Cortex of kidney (tissue), 1 donor: ENCODE results near the gene TFEB.

Experiments used
- DNase-seq: peaks from one replicate; lab custom pipeline; 2025; lab: John Stamatoyannopoulos, UW

Gene TFEB

DNA sequence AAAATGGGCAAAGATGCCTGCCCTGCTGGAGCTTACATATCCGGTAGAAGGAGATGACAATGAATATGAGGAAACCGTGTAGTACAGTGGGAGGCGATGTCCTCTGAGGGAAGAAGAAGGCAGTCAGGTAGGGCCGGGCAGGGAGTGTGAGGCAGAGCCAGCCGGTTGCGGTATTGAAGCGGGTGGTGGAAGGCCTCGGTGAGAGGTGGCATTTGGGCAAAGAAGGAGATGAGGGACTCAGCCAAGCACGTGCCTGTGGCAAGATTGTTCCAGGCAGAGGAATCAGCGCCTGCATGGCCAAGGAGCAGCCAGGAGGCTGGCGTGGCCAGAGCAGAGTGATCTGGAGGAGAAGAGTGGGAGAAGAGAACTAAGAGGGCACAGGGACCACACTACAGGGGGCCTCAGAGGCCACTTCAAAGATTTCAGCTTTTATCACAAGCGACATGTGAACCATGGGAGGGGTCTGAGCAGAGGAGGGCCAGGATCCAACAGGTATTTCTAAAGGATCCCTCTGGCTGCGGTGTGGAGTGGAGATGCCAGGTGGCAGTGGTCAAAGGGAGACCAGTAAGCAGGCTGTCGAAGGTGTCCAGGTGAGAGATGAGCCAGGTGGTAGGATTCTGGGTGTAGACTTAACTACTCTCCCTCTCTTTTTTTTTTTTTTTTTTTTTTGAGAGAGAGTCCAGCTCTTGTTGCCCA lies 83.3 kb downstream of the TFEB start:
- DNase-seq, result no peak

GRCh38 chr6:41651246-41651961 lies 84.0 kb downstream of the TFEB start:
- DNase-seq, result no peak

GRCh38 chr6:41650120-41650519 lies 85.3 kb downstream of the TFEB start:
- DNase-seq, result no peak

GRCh38 chr6:41649596-41649995 lies 85.8 kb downstream of the TFEB start:
- DNase-seq, result no peak

DNA sequence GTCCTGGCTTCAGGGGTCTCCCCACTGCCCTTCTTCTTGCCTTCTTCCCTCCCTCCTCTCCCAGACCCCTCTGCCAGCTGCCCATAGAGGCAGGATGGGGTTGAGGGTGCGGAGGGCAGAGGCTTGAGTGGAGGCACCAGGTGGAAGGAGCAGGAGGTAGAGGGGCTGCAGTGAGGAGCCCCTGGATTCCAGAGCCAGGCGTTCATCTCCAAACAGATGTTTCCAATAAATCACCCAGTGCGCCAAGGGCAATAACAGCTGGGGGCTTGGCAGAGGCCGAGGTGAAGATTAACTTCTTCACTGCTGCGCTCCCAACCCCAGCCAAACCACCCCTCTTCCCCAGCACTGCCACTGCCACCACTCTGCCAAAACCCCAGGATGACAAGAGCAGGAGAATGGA lies 86.5 kb downstream of the TFEB start:
- no peak for DNase-seq

DNA sequence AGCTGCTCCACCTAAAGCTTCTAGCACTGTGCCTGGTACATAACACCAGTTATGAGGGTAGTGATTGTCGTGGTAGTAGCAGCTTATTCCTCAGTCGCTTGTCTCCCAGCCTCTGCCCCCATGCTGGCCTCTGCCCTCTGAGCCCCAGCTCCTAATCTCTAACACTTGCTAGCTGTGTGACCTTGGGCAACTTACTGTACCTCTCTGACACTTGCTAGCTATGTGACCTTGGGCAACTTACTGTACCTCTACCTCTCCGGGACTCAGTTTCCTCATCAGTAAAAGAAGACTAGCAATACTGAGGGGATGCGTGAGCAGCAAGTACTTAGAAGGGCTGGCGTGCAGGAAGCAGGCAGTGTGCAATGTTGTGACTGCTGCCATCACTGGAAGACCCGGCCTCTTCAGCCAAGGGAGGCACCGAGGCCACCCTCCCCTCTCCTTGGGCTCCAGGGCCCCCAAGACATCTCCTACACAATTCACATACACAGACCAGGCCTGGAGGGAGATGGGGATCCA lies 87.3 kb downstream of the TFEB start:
- DNase-seq, result no peak

- no peak for DNase-seq
These were observed 88.3 kb downstream of the TFEB start for GRCh38 chr6:41647061-41647511.

GRCh38 chr6:41646026-41646795 lies 89.2 kb downstream of the TFEB start:
- no peak for DNase-seq

- no peak for DNase-seq
These were observed 90.3 kb downstream of the TFEB start for GRCh38 chr6:41645007-41645618.

- DNase-seq, result no peak
These were observed 91.0 kb downstream of the TFEB start for GRCh38 chr6:41644297-41644879.

DNA sequence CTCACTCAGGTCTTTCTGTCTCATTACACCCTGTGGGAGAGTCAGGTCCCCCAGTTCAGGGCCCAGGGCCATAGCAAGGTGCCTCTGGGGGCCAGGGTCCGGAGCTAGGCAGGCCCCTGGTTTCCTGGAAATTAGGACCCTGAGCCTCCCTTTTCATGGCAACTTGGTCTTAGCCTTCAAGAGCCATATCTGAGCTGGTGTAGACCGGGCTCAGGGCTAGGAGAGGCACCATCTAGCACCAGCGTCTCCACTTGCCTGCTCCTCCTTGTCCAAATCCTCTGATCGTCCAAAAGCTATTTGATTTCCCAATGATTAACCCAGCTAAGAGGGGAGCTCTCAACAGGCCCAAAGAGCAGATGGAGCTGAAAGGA lies 91.5 kb downstream of the TFEB start:
- DNase-seq, result no peak

DNA sequence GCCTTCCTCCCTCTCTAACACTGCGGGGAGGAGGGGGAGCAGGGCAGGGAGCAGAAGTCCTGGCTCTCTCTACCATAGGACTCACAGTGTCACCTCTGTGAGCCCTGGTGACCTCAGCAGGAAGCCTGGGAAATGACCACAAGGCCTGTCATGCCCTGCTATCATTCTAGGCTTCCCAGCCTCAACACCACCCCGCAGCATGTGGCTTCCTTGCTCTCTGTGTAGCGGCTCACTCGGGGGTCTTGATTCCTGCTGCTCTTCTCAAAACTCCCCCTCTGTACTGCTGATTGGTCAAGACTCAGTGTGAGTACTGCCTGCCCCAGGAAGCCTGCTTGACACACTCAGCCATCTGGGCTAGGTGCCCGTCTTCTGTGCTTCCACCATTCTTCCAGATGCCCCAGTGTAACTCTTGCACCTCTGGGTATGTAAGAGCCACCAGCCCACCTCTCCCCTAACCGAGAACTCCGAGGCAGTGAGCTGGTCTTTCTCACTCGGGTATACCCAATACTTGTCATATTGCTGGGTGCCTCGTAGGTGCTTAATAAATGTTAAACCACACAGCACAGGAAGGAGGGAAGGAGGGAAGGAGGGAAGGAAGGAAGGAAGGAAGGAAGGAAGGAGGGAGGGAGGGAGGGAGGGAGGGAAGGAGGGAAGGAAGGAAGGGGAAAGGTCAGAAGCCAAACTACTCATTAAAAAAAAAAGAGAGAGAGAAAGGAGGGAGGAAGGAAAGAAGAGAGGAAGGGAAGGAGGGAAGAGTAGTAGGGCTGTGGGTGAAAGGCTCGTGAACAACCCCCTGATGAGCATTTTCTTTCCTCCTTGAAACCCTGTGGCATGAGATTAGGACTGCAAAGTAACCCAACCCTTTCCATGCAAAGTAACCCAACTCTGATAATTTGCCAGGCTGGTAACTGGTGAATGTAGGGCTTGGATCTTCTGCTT lies 92.2 kb downstream of the TFEB start:
- DNase-seq, result no peak

GRCh38 chr6:41642090-41642959 lies 93.1 kb downstream of the TFEB start:
- DNase-seq, result no peak

GRCh38 chr6:41641352-41641925 lies 94.0 kb downstream of the TFEB start:
- no peak for DNase-seq

GRCh38 chr6:41640426-41640825 lies 95.0 kb downstream of the TFEB start:
- no peak for DNase-seq

DNA sequence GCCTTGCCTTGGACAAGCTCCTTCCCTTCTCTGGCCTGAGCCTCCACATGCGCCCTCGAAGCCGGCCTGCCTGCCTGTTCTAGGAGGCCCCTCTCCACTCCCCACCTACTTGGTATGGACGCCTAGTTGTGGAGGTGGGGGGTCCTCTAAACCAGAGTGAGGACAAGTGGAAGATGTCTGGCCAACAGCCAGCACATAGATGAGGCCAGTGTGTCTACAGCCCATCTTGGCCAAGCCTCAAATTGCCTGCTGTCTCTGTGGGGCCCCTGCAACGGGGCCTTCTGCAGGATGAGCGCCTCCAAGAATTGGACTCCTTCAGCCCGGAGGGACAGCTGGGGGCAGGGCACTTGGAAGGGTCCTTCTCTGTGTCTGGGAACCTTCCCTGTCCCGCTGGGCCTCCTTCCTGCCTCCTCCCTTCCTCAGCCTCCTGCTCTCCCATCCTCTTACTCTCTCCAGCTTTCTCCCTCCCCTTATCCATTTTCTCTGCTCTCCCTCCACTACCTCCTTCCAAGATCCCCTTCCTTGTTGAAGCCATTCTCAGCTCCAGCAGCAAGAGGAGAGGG lies 95.5 kb downstream of the TFEB start:
- no peak for DNase-seq

DNA sequence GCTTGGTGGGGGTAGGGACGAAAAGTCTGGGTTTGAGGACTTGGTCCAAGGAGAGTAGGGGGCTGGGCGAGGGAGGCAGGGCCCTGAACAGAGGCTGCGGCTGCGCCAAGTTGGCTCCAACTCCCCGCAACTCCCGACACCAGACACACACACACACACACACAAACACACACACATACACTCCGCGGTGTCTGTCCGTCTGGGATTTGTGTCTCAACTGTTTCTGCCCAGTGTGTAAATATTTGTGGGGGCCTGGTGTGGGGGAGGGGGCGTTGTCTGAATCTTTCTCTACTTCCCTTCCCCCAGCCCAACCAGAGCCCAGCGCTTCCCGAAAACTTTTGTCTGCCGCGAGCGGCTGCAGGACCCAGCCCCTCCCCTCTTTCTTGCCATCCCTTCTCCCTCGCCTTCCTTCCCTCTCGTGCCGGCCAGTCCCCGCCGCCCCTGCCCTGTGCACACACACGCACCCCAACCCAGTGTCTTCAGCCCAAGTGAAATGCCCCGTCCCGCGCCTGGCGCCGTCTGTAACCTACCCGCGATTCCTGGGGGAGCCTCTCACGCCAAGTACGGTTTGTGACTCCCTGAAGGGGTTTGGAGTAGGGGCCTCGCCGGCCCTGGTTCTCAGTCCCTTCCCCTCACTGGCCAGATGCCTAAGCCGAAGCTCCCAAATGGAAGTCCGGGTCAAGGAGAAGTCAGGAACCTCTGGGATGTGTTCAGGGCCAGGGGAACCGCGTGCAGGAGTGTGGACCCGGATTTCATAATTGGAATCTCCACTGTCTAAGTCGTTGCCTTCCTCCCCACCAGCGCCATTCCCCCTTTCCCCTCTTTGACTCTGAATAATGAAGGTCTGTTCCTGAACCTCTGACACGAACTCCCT lies 96.2 kb downstream of the TFEB start:
- DNase-seq, result no peak
